SK-N-MC (cell line): ENCODE data around the gene GGN.

ENCODE experiments used
- DNase-seq: peaks from one replicate; pipeline ENCODE4 v3.0.0-alpha.2; 2011; ENCODE audit warnings: low read depth, low spot score
- H3K27ac ChIP-seq: fragments of 200-600 bp; sonication (generic); 2 replicates; pipeline ENCODE4 v1.5.1; 2016; ENCODE audit warnings: mixed run types
- H3K36me3 ChIP-seq: fragments of 200-600 bp; sonication (generic); 2 replicates; pipeline ENCODE4 v1.6.1; 2017; ENCODE audit warnings: antibody characterized with exemption, low read length, mixed read lengths; ENCODE audit not compliant: insufficient read depth
- H3K4me3 ChIP-seq: fragments of 200-600 bp; sonication (generic); 2 replicates; pipeline ENCODE4 v1.5.1; 2016
- H3K9ac ChIP-seq: fragments of 200-600 bp; sonication (generic); 2 replicates; pipeline ENCODE4 v1.8.0; 2017; ENCODE audit warnings: mixed run types, mixed read lengths; ENCODE audit not compliant: insufficient read length
- H3K9me3 ChIP-seq: fragments of 200-600 bp; sonication (generic); 2 replicates; pipeline ENCODE4 v1.6.1; 2017; ENCODE audit warnings: low read depth, mild to moderate bottlenecking, antibody characterized with exemption, low read length, moderate library complexity, mixed read lengths
- EZH2 ChIP-seq: fragments of 200-600 bp; sonication (generic); IDR thresholded peaks from one replicate; pipeline ENCODE4 v1.6.1; 2017; ENCODE audit warnings: antibody characterized with exemption
- FOXP2 ChIP-seq: optimal IDR thresholded peaks from 2 replicates; pipeline ENCODE3; 2011; ENCODE audit warnings: mild to moderate bottlenecking, moderate library complexity; ENCODE audit not compliant: insufficient read depth; ENCODE audit errors: extremely low read length, control extremely low read depth
- POLR2AphosphoS5 ChIP-seq: IDR thresholded peaks from 2 replicates; pipeline ENCODE4 v1.6.1; 2012; ENCODE audit warnings: mild to moderate bottlenecking, low read depth, low read length, borderline replicate concordance

GGN gene

DNA sequence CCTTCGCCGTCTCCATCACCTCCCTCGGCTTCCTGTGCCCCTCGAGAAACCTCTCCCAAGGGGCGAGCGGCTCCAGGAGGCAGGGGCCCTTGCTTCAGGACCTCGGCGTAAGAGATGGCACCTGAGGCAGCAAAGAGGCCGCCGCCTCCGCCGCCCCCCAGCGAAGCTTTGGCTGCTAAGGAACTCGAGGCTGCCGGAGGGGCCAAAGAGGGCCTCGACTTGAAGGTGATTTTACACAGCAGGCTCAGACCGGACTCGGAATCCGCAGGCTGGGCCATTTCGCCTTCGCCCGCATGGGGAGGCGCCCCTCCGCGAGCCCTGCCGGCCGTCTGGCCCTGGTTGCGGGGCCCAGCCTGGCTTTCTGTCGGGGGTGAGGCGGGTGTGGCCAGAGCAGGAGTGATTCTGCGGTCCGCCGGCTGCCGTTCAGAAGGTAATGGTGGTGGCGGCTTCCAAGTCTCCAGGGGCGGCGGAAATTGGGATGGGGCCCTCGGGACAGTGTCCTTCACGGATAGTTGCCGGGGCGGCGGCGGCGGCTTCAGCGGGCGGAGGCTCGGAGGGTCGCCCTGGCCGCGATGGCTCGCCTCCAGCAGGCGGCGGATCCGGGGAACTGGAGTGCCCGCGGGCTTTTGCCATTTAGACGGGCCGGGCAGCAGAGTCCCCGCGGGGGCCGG is 1.4 kb downstream of the GGN start:
- Histone ChIP-seq H3K9ac (no peak overlapping the region), H3K27ac (no peak overlapping the region), H3K36me3 (peaks cover 15% of the 10 kb centered on the region; the same call in 1 of the 2 replicates), H3K4me3 (no peak overlapping the region), H3K9me3 (no peaks in the 10 kb centered on the region)
- TF ChIP-seq POLR2AphosphoS5: no peak
- no peak for DNase-seq

DNA sequence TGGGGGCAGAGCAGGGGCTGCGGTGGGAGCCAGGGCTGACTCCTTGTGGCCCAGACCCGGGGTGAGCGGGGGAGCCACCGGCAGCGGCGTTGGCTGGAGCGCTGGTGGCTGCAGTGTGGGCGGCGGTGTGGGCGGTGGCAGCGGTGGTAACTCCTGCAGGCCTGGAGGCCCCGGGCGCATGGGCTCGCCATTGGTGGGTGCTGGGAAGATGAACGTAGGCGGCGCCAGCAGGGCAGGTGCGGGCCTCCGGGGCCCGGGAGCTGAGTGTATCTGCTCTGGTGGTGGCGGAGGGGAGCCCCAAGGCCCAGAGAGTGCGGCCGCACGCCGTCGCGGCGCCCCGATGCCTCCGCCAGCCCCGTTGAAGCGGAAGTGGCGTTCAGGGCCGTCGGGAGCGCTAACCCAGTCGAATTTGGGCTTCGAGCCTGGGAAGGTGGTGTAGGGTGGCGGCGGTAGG is 2.0 kb downstream of the GGN start:
- Histone ChIP-seq H3K27ac (no peak overlapping the region), H3K4me3 (no peak overlapping the region), H3K36me3 (peaks cover 21% of the 10 kb centered on the region; the same call in 1 of the 2 replicates), H3K9me3 (no peaks in the 10 kb centered on the region), H3K9ac (no peak overlapping the region)
- DNase-seq: no peak
- no peak for TF ChIP-seq FOXP2

DNA sequence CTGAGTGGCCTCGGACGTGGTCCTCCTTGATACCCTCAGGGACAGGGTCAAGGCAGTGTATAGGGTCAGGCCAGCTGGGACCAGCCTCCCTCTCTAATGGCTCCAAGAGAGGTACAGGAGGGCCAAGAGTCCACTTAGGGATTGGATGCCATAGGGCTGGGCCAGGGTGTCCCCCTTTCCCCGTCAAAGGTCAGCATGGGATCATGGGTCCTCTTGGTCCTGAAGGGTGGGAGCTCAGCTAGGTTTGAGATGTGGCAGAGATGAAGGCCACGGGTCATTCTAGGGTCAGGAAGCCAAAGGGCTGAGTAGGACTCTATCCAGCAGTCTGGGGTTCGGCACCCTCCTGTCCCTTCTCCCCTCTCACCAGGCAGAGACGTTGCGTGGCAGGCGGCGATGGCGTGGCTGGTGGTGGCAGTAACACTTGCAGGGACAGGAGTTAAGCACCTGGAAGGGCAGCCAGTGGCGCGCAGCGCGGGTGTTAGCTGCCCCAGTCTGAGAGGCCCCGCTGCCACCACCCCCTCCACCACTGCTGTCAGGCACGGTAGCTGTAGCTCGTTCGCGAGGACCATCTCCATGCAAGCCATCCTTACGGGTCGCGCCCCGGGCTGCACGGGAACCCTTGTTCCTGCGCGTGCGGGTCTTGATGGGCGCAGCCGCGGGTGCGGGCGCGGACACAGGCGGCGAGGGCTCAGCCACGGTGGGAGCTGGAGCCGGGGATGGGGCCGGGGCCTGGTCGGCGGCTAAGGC is 2.6 kb downstream of the GGN start:
- TF ChIP-seq POLR2AphosphoS5: no peak; the same call in 1 of the 2 replicates
- no peak for TF ChIP-seq EZH2
- TF ChIP-seq FOXP2: no peak
- Histone ChIP-seq H3K9me3 (no peaks in the 10 kb centered on the region), H3K4me3 (no peak overlapping the region), H3K9ac (no peak overlapping the region), H3K27ac (no peak overlapping the region), H3K36me3 (peaks cover 23% of the 10 kb centered on the region; the same call in 1 of the 2 replicates)
- DNase-seq: no peak

DNA sequence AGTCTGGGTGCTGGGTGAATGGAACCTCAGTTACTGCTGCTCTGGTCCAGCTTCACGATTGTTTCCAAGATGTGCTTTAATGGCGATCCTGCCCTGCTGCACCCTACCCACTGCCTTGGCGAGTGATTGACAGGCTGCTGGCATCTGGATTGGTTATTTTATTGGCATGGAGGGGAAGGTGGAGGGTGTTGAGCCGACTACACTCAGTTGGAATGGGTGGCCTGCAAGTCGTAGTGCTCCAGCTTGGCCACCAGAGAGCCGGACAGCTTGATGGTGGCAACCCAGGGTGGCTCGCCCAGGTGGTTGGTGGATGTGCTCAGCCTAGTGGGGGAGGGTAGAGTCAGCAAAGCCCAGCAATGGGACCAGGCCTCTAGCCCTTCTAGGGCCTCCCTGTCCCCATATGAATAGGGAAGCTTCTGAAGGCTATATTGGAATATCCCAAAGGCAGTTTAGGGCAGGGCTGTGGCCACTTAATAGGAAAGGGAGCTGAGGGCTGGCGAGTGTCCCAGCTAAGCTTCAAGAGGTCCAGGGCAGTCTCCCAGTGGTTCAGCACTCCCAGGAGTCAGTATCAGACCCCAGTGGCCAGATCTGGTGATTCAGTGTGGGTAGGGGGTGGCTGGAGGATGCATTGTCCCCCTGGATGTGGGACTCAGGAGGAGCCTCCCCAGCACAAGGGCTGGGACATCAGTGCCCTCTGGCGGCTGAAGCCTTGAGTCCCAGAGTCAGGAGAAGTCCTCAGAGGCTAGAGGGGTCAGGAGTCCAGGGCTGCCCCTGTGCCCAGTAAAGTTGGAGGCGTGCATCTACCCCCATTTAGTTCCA is 3.4 kb downstream of the GGN start:
- H3K36me3 ChIP-seq: peaks cover 25% of the 10 kb centered on the region; the same call in 1 of the 2 replicates
- H3K9me3 ChIP-seq: no peaks in the 10 kb centered on the region
- no peak overlapping the region for H3K4me3 ChIP-seq
- no peak for DNase-seq
- H3K9ac ChIP-seq: no peak overlapping the region
- no peak overlapping the region for H3K27ac ChIP-seq
- no peak; the same call in 1 of the 2 replicates for TF ChIP-seq POLR2AphosphoS5
- no peak for TF ChIP-seq EZH2
- TF ChIP-seq FOXP2: no peak

DNA sequence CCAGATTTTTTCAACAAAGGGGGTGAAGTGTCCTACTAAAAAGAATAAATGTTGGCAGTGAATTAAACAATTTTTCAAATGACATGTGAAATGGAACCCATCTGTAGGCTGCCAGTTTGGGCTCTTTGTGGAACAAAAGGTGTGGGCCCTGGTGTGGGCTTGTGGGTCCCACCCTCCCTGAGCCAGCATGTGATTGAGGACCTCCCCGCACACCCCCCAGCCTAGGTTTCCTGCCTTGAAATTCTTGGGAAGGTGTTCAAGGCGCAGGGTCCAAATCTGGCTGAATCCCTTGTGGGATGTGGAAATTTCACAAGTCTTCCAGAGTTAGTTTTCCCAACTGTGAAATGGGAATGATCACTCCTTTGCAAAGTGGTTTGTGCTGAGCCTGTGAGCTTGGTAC is 4.1 kb downstream of the GGN start:
- Histone ChIP-seq H3K9ac (no peak overlapping the region), H3K4me3 (no peak overlapping the region), H3K36me3 (peaks cover 31% of the 10 kb centered on the region; the same call in 1 of the 2 replicates), H3K9me3 (no peaks in the 10 kb centered on the region), H3K27ac (no peak overlapping the region)
- no peak for DNase-seq
- TF ChIP-seq EZH2 (no peak), FOXP2 (no peak)

DNA sequence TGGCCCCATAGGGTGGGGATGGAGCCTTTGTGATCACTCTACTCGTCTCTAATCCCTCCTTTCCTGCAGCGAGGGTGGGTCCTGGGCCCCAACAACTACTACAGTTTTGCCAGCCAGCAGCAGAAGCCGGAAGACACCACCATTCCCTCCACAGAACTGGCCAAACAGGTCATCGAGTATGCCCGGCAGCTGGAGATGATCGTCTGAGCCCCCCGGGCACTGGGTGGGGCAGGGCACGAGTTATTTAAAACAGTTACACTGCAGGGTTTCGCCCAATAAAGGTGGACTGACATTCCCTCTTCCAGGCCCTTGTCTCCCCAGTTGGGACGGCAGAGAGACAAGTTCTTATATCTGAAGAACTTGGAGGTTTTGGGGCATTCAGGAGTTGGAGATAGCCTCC is 4.7 kb downstream of the GGN start:
- Histone ChIP-seq H3K36me3 (peaks cover 31% of the 10 kb centered on the region; the same call in 1 of the 2 replicates), H3K27ac (no peak overlapping the region), H3K9ac (no peak overlapping the region), H3K9me3 (no peaks in the 10 kb centered on the region), H3K4me3 (no peak overlapping the region)
- DNase-seq: no peak
- TF ChIP-seq FOXP2 (no peak), POLR2AphosphoS5 (no peak), EZH2 (no peak)

DNA sequence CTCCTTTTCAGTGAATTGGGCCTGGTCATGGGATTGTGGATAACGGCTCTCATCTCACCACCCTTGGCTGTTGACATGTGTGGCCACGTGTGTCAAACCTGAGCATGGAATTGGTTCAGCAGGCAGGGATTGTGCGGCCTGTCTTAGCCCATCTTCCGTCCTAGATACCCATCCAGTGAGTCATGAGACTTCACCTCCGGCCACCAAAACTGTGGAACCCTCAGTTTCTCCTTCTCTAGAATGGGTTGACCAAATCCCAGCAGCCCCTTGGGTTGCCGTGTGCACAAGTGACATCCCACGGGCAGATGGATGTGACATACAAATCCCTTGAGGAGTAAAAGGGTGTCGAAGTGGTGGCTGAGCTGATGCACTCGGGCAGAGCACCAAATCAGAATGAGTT is 6.7 kb downstream of the GGN start:
- H3K9me3 ChIP-seq: no peaks in the 10 kb centered on the region
- H3K4me3 ChIP-seq: no peak overlapping the region
- no peak for DNase-seq
- TF ChIP-seq EZH2 (no peak), FOXP2 (no peak), POLR2AphosphoS5 (no peak)
- H3K36me3 ChIP-seq: peaks cover 42% of the 10 kb centered on the region
- no peak overlapping the region for H3K27ac ChIP-seq
- no peak overlapping the region for H3K9ac ChIP-seq

DNA sequence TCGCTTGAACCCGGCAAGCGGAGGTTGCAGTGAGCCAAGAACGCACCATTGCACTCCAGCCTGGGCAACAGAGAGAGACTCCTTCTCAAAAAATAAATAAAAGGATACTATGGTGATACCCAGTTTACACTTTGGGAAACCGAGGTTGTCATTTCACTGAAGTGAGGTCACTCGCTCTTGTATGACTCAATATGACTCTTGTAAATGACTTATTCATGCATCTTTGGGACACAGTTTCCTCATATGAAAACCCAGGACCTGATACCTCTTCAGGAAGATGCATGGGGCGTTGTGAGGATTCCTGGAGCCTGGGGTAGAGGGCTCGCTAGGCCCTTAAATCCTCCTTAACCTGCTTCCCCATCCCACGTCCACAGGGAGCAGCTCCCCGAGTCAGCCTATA is 9.0 kb downstream of the GGN start:
- Histone ChIP-seq H3K27ac (no peak overlapping the region), H3K36me3 (peaks cover 43% of the 10 kb centered on the region), H3K9me3 (no peaks in the 10 kb centered on the region), H3K9ac (no peak overlapping the region), H3K4me3 (no peak overlapping the region)
- TF ChIP-seq POLR2AphosphoS5 (no peak), FOXP2 (no peak), EZH2 (no peak)
- DNase-seq: no peak
